ENCODE results near the gene ZNF594. TPM values are rescaled to one million over a fixed set of nuclear protein-coding genes. Genes with fewer than 3 reads are reported as not detected.

The ZNF594 gene
- total RNA-seq, 1 donor from 2014 or later, result 4.7 TPM

DNA sequence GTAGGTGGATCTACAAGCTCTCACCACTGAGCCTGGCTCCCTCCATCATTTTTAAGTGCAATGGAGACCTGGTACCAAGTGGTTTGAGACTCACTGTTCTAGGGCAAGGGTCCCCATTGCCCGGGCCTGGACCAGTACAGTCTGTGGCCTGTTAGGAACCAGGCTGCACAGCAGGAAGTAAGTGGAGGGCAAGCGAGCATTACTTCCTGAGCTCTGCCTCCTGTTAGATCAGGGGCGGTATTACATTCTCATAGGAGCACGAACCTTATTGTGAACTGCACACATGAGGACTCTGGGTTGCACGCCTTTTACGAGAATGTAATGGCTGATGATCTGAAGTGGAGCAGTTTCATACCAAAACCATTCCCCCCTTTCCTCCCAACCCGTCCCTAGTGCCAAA, 6.8 kb upstream of the ZNF594 start:
- Mint-ChIP-seq H3K36me3 (ENCODE audit: low read depth) (no peaks in the 10 kb centered on the region), H3K27ac (ENCODE audit: unreplicated experiment) (no peak overlapping the region), H3K27me3 (ENCODE audit: low read depth) (no peaks in the 10 kb centered on the region), H3K4me3 (ENCODE audit: unreplicated experiment) (no peak overlapping the region), H3K4me1 (ENCODE audit: low read depth) (peaks cover 3% of the 10 kb centered on the region), H3K9me3 (ENCODE audit: low read depth) (no peaks in the 10 kb centered on the region)
- no peak for DNase-seq (ENCODE audit: low spot score)
- TF ChIP-seq, protein P1, sequence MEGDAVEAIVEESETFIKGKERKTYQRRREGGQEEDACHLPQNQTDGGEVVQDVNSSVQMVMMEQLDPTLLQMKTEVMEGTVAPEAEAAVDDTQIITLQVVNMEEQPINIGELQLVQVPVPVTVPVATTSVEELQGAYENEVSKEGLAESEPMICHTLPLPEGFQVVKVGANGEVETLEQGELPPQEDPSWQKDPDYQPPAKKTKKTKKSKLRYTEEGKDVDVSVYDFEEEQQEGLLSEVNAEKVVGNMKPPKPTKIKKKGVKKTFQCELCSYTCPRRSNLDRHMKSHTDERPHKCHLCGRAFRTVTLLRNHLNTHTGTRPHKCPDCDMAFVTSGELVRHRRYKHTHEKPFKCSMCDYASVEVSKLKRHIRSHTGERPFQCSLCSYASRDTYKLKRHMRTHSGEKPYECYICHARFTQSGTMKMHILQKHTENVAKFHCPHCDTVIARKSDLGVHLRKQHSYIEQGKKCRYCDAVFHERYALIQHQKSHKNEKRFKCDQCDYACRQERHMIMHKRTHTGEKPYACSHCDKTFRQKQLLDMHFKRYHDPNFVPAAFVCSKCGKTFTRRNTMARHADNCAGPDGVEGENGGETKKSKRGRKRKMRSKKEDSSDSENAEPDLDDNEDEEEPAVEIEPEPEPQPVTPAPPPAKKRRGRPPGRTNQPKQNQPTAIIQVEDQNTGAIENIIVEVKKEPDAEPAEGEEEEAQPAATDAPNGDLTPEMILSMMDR (IDR thresholded peaks at IDR 0.05), result no peak

DNA sequence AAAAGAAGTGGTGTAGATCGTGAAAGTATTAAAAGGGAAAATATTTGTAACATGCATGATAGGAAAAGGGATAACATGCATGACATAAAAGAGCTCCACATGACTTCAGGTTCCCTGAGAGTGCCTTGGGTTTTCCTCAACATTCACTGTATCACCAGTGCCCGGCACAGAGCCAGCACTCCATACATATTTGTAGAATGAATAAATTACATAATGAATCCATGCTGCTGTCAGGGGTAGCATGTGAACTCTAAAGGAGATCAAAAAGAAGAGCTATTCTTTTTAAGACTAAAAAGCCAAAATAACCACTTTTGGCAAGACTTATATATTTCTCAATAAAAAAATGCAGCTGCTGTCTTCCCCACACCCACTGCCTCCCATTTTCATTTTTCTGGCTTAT, 2.7 kb upstream of the ZNF594 start:
- peaks cover 17% of the 10 kb centered on the region for H3K4me1 Mint-ChIP-seq (ENCODE audit: low read depth)
- no peaks in the 10 kb centered on the region for H3K27me3 Mint-ChIP-seq (ENCODE audit: low read depth)
- H3K9me3 Mint-ChIP-seq (ENCODE audit: low read depth), result peaks cover 17% of the 10 kb centered on the region
- H3K4me3 Mint-ChIP-seq (ENCODE audit: unreplicated experiment), result no peak overlapping the region
- H3K36me3 Mint-ChIP-seq (ENCODE audit: low read depth), result peaks cover 13% of the 10 kb centered on the region
- TF ChIP-seq, protein P1 (IDR thresholded peaks at IDR 0.05), result no peak
- DNase-seq (ENCODE audit: low spot score), result no peak
- H3K27ac Mint-ChIP-seq (ENCODE audit: unreplicated experiment), result no peak overlapping the region

DNA sequence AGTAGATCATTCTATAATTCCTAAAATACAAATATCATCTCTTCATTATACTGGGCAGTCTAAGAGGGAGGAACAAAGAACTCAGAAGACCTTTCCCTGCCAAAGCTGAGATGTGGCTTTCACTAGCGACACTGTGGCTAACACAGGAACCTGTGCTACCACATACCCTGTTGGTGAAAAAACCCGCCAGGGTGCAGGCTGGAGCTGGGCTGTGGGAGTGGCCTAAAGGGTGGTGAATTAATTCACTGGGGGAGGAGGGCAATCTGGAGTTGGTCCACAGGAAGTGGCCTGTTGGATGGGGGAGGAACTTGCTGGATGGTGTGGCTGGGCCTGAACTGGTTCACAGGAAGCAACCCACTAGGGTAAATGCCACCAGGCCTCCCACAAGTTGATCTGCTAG, 7.4 kb downstream of the ZNF594 start:
- TF ChIP-seq, protein P1 (IDR thresholded peaks at IDR 0.05), result no peak
- H3K27me3 Mint-ChIP-seq (ENCODE audit: low read depth), result no peaks in the 10 kb centered on the region
- peaks cover 72% of the 10 kb centered on the region for H3K9me3 Mint-ChIP-seq (ENCODE audit: low read depth)
- no peak overlapping the region for H3K4me3 Mint-ChIP-seq (ENCODE audit: unreplicated experiment)
- no peak overlapping the region for H3K27ac Mint-ChIP-seq (ENCODE audit: unreplicated experiment)
- peaks cover 74% of the 10 kb centered on the region for H3K36me3 Mint-ChIP-seq (ENCODE audit: low read depth)
- no peak for DNase-seq (ENCODE audit: low spot score)
- H3K4me1 Mint-ChIP-seq (ENCODE audit: low read depth), result no peaks in the 10 kb centered on the region

DNA sequence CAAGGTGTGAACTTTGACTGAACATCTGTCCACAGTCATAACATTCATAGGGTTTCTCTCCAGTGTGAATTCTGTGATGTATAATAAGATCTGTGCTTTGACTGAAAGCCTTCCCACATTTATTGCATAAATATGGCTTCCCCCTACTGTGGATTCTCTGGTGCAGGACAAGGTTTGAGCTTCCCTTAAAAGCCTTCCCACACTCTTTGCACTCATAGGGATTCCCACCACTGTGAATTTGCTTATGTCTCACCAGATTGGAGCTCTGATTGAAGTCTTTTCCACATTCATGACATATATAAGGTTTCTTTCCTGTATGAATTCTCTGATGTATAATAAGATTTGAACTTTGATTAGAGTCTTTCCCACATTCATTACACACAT, 8.3 kb downstream of the ZNF594 start:
- Mint-ChIP-seq H3K4me1 (ENCODE audit: low read depth) (no peaks in the 10 kb centered on the region), H3K36me3 (ENCODE audit: low read depth) (peaks cover 77% of the 10 kb centered on the region), H3K9me3 (ENCODE audit: low read depth) (peaks cover 79% of the 10 kb centered on the region), H3K4me3 (ENCODE audit: unreplicated experiment) (no peak overlapping the region), H3K27ac (ENCODE audit: unreplicated experiment) (no peak overlapping the region), H3K27me3 (ENCODE audit: low read depth) (no peaks in the 10 kb centered on the region)
- TF ChIP-seq, protein P1 (IDR thresholded peaks at IDR 0.05), result no peak
- DNase-seq (ENCODE audit: low spot score), result no peak

DNA sequence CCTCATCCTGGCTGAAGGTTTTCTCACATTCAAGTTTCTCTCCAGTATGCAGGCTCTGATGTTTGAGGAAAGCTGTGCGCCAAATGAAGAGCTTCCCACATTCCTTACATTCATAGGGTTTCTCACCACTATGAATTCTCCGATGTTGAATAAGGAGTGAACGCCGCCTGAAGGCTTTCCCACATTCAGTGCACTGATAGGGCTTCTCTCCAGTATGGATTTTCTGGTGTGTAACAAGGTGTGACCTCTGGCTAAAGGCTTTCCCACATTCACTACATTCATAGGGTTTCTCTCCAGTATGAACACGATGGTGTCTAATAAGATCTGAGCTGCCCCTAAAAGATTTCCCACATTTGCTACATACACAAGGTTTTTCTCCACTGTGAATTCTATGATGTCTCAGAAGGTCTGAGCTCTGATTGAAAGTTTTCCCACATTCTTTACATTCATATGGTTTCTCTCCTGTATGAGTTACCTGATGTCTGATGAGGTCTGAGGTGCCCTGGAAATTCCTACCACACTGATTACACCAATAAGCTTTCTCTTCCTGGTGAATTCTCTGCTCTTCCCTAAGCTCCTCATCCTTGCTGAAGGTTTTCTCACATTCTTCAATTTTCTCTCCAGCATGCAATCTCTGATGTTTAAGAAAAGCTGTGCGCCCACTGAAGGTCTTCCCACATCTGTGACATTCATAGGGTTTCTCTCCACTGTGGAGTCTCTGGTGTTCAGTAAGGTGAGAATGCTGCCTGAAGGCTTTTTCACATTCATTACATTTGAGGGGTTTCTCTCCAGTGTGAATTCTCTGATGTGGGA, 8.9 kb downstream of the ZNF594 start:
- TF ChIP-seq, protein P1 (IDR thresholded peaks at IDR 0.05), result no peak
- H3K27me3 Mint-ChIP-seq (ENCODE audit: low read depth), result no peaks in the 10 kb centered on the region
- DNase-seq (ENCODE audit: low spot score), result no peak
- H3K36me3 Mint-ChIP-seq (ENCODE audit: low read depth), result peaks cover 73% of the 10 kb centered on the region
- no peaks in the 10 kb centered on the region for H3K4me1 Mint-ChIP-seq (ENCODE audit: low read depth)
- H3K4me3 Mint-ChIP-seq (ENCODE audit: unreplicated experiment), result no peak overlapping the region
- H3K27ac Mint-ChIP-seq (ENCODE audit: unreplicated experiment), result peak overlapping the region; percentile 24
- peaks cover 76% of the 10 kb centered on the region for H3K9me3 Mint-ChIP-seq (ENCODE audit: low read depth)

Data from chondrocyte (in vitro differentiated cells).